Myocyte (in vitro differentiated cells): ENCODE results near the gene TBC1D25. TPM values are rescaled to one million over a fixed set of nuclear protein-coding genes. Genes with fewer than 3 reads are reported as not detected.

Experiments
- DNase-seq: peaks from one replicate; pipeline ENCODE4 v3.0.0-alpha.2; 2012; ENCODE audit warnings: low read depth
- total RNA-seq: library from RNA; depleted of rRNA; stranded (reverse); fragments of >200 nt; gene quantifications from 2 replicates; pipeline ENCODE4 v1.2.3, GENCODE V29; 2014

TBC1D25 gene
- total RNA-seq, 1 donor from 2014 or later, result 8.6 TPM

DNA sequence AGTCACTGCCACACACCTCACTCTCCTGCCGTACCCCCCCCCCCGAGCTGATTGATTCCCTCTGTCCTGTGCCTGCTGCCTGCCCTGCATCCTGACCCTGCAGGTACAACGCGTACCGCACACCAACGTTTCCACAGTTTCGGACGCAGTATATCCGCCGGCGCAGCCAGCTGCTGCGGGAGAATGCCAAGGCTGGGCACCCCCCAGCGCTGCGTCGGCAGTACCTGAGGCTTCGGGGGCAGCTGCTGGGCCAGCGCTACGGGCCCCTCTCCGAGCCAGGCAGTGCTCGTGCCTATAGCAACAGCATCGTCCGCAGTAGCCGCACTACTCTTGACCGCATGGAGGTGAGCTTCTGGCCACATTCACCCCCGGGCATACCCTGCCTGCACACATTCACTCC is 59.1 kb downstream of the TBC1D25 start:
- no peak for DNase-seq

- no peak for DNase-seq
These were observed 59.8 kb downstream of the TBC1D25 start for GRCh38 chrX:48599341-48599740.

DNA sequence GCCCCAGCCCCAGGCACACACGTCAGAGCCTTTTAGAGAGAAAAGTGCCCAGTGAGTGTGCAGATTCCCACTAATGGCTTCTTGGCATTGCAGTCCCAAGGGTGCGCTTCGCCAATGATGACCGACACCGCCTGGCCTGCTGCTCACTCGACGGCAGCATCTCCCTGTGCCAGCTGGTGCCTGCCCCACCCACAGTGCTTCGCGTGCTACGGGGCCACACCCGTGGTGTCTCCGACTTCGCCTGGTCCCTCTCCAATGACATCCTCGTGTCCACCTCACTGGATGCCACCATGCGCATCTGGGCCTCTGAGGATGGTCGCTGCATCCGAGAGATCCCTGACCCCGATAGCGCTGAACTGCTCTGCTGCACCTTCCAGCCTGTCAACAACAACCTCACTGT is 60.7 kb downstream of the TBC1D25 start:
- no peak for DNase-seq

DNA sequence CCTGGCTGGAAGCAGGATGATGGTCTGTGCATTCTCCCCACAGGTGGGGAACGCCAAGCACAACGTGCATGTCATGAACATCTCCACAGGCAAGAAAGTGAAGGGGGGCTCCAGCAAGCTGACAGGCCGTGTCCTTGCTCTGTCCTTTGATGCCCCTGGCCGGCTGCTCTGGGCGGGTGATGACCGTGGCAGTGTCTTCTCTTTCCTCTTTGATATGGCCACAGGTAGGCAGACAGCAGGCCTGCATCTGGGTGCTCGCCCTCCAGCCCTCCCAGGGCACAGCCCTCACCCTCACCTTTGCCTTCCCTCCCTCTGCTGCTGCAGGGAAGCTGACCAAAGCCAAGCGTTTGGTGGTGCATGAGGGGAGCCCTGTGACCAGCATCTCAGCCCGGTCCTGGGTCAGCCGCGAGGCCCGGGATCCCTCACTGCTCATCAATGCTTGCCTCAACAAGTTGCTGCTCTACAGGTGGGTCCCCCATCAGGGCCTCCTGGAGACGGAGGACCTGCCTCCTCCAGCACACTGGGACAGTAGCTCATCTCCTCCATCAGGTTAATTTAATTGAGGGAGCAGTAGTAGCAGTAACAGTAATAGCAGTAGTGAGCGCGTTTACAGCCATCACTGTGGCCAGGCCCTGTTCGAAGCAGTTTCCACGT is 62.4 kb downstream of the TBC1D25 start:
- no peak for DNase-seq

DNA sequence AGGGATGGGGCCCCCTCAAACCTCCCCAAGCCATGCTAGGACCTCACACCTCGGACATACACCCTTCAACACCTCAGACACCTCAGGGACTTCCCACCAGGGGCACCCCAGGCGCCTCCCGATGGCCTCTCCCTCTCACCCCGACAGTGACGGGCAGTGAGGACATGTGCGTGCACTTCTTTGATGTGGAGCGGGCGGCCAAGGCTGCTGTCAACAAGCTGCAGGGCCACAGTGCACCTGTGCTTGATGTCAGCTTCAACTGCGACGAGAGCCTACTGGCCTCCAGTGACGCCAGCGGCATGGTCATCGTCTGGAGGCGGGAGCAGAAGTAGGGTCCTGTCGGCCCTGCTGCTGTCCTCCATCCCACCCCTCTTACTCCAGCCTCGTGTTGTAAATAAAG is 65.2 kb downstream of the TBC1D25 start:
- DNase-seq, result no peak

GRCh38 chrX:48606091-48606490 is 66.6 kb downstream of the TBC1D25 start:
- DNase-seq, result no peak

- no peak for DNase-seq
These were observed 72.2 kb downstream of the TBC1D25 start for GRCh38 chrX:48611703-48612102.

Other genes with a start within 250 kb of the TBC1D25 start
- gene SSX3, start 183.0 kb upstream of the TBC1D25 start, total RNA-seq, result not detected in 2 replicates
- gene SSX4, start 156.2 kb upstream of the TBC1D25 start, total RNA-seq, result 0.64 and 0.78 TPM in 2 replicates
- 0.64 and 0.78 TPM in 2 replicates for gene SSX4B, start 127.8 kb upstream of the TBC1D25 start, total RNA-seq
- gene SLC38A5, start 69.5 kb upstream of the TBC1D25 start, total RNA-seq, result 1.8 and 2.3 TPM in 2 replicates
- 79.5 and 90.0 TPM in 2 replicates for gene FTSJ1, start 63.5 kb upstream of the TBC1D25 start, total RNA-seq
- 33.1 and 34.2 TPM in 2 replicates for gene PORCN, start 30.7 kb upstream of the TBC1D25 start, total RNA-seq
- 30.2 and 46.1 TPM in 2 replicates for gene EBP, start 17.9 kb upstream of the TBC1D25 start, total RNA-seq
- 57.4 and 69.8 TPM in 2 replicates for gene RBM3, start 34.8 kb downstream of the TBC1D25 start, total RNA-seq
- gene WDR13, start 57.8 kb downstream of the TBC1D25 start, total RNA-seq, result 110 and 139 TPM in 2 replicates
- 0.19 TPM in 1 of 2 replicates, not detected in the other for gene WAS, start 144.1 kb downstream of the TBC1D25 start, total RNA-seq
- gene SUV39H1, start 157.0 kb downstream of the TBC1D25 start, total RNA-seq, result 2.8 and 3.1 TPM in 2 replicates
- gene GLOD5, start 222.0 kb downstream of the TBC1D25 start, total RNA-seq, result not detected in 2 replicates
- gene GATA1, start 246.9 kb downstream of the TBC1D25 start, total RNA-seq, result not detected in 2 replicates